HCT116 (cell line): Measurements from ENCODE around the gene RPS16. TPM values are rescaled to one million over a fixed set of nuclear protein-coding genes. Genes with fewer than 3 reads are reported as not detected.

Experiments used
- ATAC-seq: fragments of 200-7000 bp; cut with Tn5 transposase; 2 replicates; pipeline ENCODE4 v1.9.1; 2020; ENCODE audit warnings: mild to moderate bottlenecking, moderate library complexity
- BruUV-seq: library from RNA; stranded (reverse); fragments of 400-500 nt; replicated peaks from 2 replicates; lab custom pipeline; 2021; lab: Mats Ljungman, UMichigan
- CTCF ChIA-PET: fragments of 300-600 bp; sonication (Branson Sonifier 250); formaldehyde crosslinking; loops from one replicate; lab custom pipeline; 2021; ENCODE audit warnings: antibody characterized with exemption; lab: Charles Lee
- POLR2A ChIA-PET: fragments of 300-600, 350-600 bp; sonication (Branson Sonifier 250); formaldehyde crosslinking; loops from one replicate; lab custom pipeline; 2021; ENCODE audit warnings: antibody characterized with exemption; lab: Charles Lee
- RAD21 ChIA-PET, 2 experiments: fragments of 300-600 bp; sonication (Branson Sonifier 250); formaldehyde crosslinking; loops; one replicate each; lab custom pipeline; 2023; ENCODE audit warnings: low total read pairs in 2 of 2; ENCODE audit not compliant: uncharacterized antibody in 2 of 2, unreplicated experiment in 2 of 2, low non-redundant PET in 1 of 2; lab: Charles Lee
- DNase-seq: peaks from one replicate; pipeline ENCODE4 v3.0.0-alpha.2; 2010; ENCODE audit warnings: low read depth, low spot score
- H2AFZ ChIP-seq: fragments of 200-600 bp; shearing (Covaris generic), sonication (generic); 2 replicates; pipeline ENCODE4 v1.6.1; 2017; ENCODE audit warnings: low read depth, mixed run types, mixed read lengths, antibody characterized with exemption, low read length; ENCODE audit not compliant: poor library complexity, severe bottlenecking
- H3K27ac ChIP-seq: 2 replicates; pipeline ENCODE4 v1.5.1; 2012; ENCODE audit warnings: low read depth, low read length
- H3K27me3 ChIP-seq: fragments of 200-600 bp; sonication (generic); 2 replicates; pipeline ENCODE4 v1.6.1; 2016; ENCODE audit warnings: mixed run types, low read length, mixed read lengths; ENCODE audit not compliant: insufficient read depth
- H3K36me3 ChIP-seq, 2 experiments: fragments of 200-500 bp in 1 of 2; fragments of 200-600 bp in 1 of 2; sonication (Bioruptor generic) in 1 of 2; sonication (generic) in 1 of 2; 2 replicates each; pipeline versions ENCODE4 v1.5.1 to v1.6.1; 2014 to 2016; ENCODE audit warnings: low read length in 2 of 2, inconsistent platforms in 1 of 2, mixed read lengths in 1 of 2, mixed run types in 1 of 2; ENCODE audit not compliant: insufficient read depth in 2 of 2, control insufficient read depth in 1 of 2
- H3K4me1 ChIP-seq, 2 experiments: fragments of 200-600 bp in 1 of 2; sonication (generic) in 1 of 2; 2 replicates each; pipeline versions ENCODE4 v1.5.1 to v1.6.1; 2012 to 2017; ENCODE audit warnings: low read length in 2 of 2, inconsistent platforms in 1 of 2, mild to moderate bottlenecking in 1 of 2, mixed read lengths in 1 of 2, mixed run types in 1 of 2, moderate library complexity in 1 of 2; ENCODE audit not compliant: insufficient read depth in 2 of 2, control insufficient read depth in 1 of 2
- H3K4me2 ChIP-seq: fragments of 200-600 bp; sonication (generic); 2 replicates; pipeline ENCODE4 v1.6.1; 2017; ENCODE audit warnings: mixed run types, low read length, mixed read lengths
- H3K4me3 ChIP-seq, 2 experiments: fragments of 200-600 bp in 1 of 2; sonication (generic) in 1 of 2; replicated peaks in 1 of 2; 2 replicates each; pipeline ENCODE4 v1.5.1; 2011 to 2016; ENCODE audit warnings: low read length in 2 of 2, control low read depth in 1 of 2, low read depth in 1 of 2, mild to moderate bottlenecking in 1 of 2, mixed read lengths in 1 of 2, mixed run types in 1 of 2
- H3K79me2 ChIP-seq: fragments of 200-600 bp; sonication (generic); 2 replicates; pipeline ENCODE4 v1.6.1; 2017; ENCODE audit warnings: mild to moderate bottlenecking, mixed run types, low read length, moderate library complexity, mixed read lengths; ENCODE audit not compliant: insufficient read depth
- H3K9ac ChIP-seq: fragments of 200-600 bp; sonication (generic); 2 replicates; pipeline ENCODE4 v1.6.1; 2016; ENCODE audit warnings: low read length, mixed read lengths
- H3K9me2 ChIP-seq: fragments of 200-600 bp; sonication (generic), shearing (Covaris generic); 2 replicates; pipeline ENCODE4 v1.6.1; 2017; ENCODE audit warnings: mixed run types, mild to moderate bottlenecking, moderate library complexity; ENCODE audit not compliant: insufficient read depth
- H3K9me3 ChIP-seq, 2 experiments: fragments of 200-500 bp in 1 of 2; fragments of 200-600 bp in 1 of 2; sonication (Bioruptor generic) in 1 of 2; sonication (generic) in 1 of 2; 2 replicates each; pipeline ENCODE4 v1.6.1; 2014 to 2017; ENCODE audit warnings: low read length in 2 of 2, mixed read lengths in 2 of 2, inconsistent platforms in 1 of 2, low read depth in 1 of 2, mild to moderate bottlenecking in 1 of 2, mixed run types in 1 of 2, moderate library complexity in 1 of 2; ENCODE audit not compliant: control insufficient read depth in 1 of 2, insufficient read depth in 1 of 2
- H4K20me1 ChIP-seq: fragments of 200-600 bp; sonication (generic), shearing (Covaris generic); 2 replicates; pipeline ENCODE4 v1.6.1; 2017; ENCODE audit warnings: mixed run types, mild to moderate bottlenecking, moderate library complexity; ENCODE audit not compliant: insufficient read depth
- ELF1 ChIP-seq: IDR thresholded peaks from 2 replicates; pipeline ENCODE4 v1.6.1; 2012; ENCODE audit warnings: low read depth, borderline replicate concordance
- EZH2 ChIP-seq: fragments of 200-600 bp; sonication (generic); IDR thresholded peaks from 2 replicates; pipeline ENCODE4 v1.6.1; 2017; ENCODE audit warnings: antibody characterized with exemption, mixed run types
- FOSL1 ChIP-seq: IDR thresholded peaks from 2 replicates; pipeline ENCODE4 v1.6.1; 2012; ENCODE audit warnings: low read depth
- POLR2A ChIP-seq: IDR thresholded peaks from 2 replicates; pipeline ENCODE4 v1.7.0; 2011; ENCODE audit warnings: borderline replicate concordance; ENCODE audit not compliant: insufficient read depth, insufficient read length; ENCODE audit errors: extremely low read depth
- POLR2AphosphoS5 ChIP-seq: IDR thresholded peaks from 2 replicates; pipeline ENCODE4 v1.6.1; 2011; ENCODE audit warnings: mild to moderate bottlenecking, low read depth, low read length, moderate library complexity
- YY1 ChIP-seq: IDR thresholded peaks from 2 replicates; pipeline ENCODE4 v1.6.1; 2011; ENCODE audit warnings: low read length, low read depth, moderate library complexity, mild to moderate bottlenecking; ENCODE audit not compliant: insufficient replicate concordance; ENCODE audit errors: extremely low read depth
- ZBTB33 ChIP-seq: IDR thresholded peaks from 2 replicates; pipeline ENCODE4 v1.6.1; 2011; ENCODE audit warnings: mild to moderate bottlenecking, low read length, moderate library complexity; ENCODE audit not compliant: insufficient replicate concordance; ENCODE audit errors: extremely low read depth
- intact Hi-C: fragments of 100-400 bp; cut with micrococcal nuclease; formaldehyde crosslinking; loops from 2 replicates; pipeline ENCODE4 v1.10.0; 2022
- total RNA-seq: library from RNA; stranded (reverse); gene quantifications from one replicate; pipeline ENCODE4 v1.2.1, GENCODE V29; 2021; ENCODE audit not compliant: unreplicated experiment

The RPS16 gene
- total RNA-seq, 1 experiment from 2014 or later, result 3,365 TPM

GRCh38 chr19:39409208-39410016, 26.3 kb downstream of the RPS16 start:
- peaks cover 2 to 12% of the 10 kb centered on the region in 2 experiments; a peak in 1 of 4 replicates for H3K36me3 ChIP-seq
- H3K4me2 ChIP-seq, result peak overlapping the region; percentile 92
- peaks cover 50 to 85% of the 10 kb centered on the region in 2 experiments for H3K4me1 ChIP-seq
- H3K9ac ChIP-seq, result peak overlapping the region; percentile 97
- peaks cover 5% of the 10 kb centered on the region; the same call in 1 of the 2 replicates for H4K20me1 ChIP-seq
- no peaks in the 10 kb centered on the region for H3K9me2 ChIP-seq
- H3K79me2 ChIP-seq, result peaks cover 38% of the 10 kb centered on the region
- peak overlapping the region; percentile 90 to 98 for H3K4me3 ChIP-seq
- DNase-seq, result peak; percentile 90
- no peaks in the 10 kb centered on the region for H3K27me3 ChIP-seq
- intact Hi-C loops, result loop anchor here (5.0 kb wide), 1 partner anchor 67 kb away; the partner anchor contains the start of gene SAMD4B
- TF ChIP-seq YY1, result peak; percentile 58
- peak; percentile 50 for TF ChIP-seq POLR2A
- TF ChIP-seq EZH2, result no peak
- peak; percentile 92 for TF ChIP-seq POLR2AphosphoS5
- TF ChIP-seq FOSL1, result no peak
- no peak for TF ChIP-seq ELF1
- TF ChIP-seq ZBTB33, result peak; percentile 75
- BruUV-seq, result no TSS peak
- POLR2A ChIA-PET, result interaction anchor here (0.7 to 4.1 kb wide), 9 partner anchors 9 to 67 kb away, joined by 3 to 57 read pairs (median 4); partner anchors contain the start of genes MED29, PAF1, RPS16 and SAMD4B
- H2AFZ ChIP-seq, result no peak overlapping the region
- H3K27ac ChIP-seq, result peak overlapping the region; percentile 100
- RAD21 ChIA-PET, result interaction anchor here (0.7 to 0.8 kb wide), 2 partner anchors 11 to 1224 kb away, joined by 3 to 5 read pairs; no protein-coding TSS in a partner anchor
- CTCF ChIA-PET, result interaction anchor here (0.7 to 2.4 kb wide), 3 partner anchors 12 to 32 kb away, joined by 3 to 15 read pairs (median 5); partner anchors contain the start of genes MED29 and PAF1
- H3K9me3 ChIP-seq, result no peaks in the 10 kb centered on the region
- peak; percentile 24 for ATAC-seq
